HEK293 (cell line): ENCODE results near the gene IL17B.

Experiments used
- CTCF ChIP-seq: fragments of 450-650 bp; formaldehyde crosslinking; IDR thresholded peaks from 2 replicates; pipeline ENCODE4 v1.5.1; 2016; ENCODE audit warnings: missing biosample characterization, missing genetic modification characterization
- ZNF132 ChIP-seq: fragments of 450-650 bp; formaldehyde crosslinking; IDR thresholded peaks from 2 replicates; pipeline ENCODE4 v1.5.1; 2017; ENCODE audit warnings: missing biosample characterization, missing genetic modification characterization, borderline replicate concordance
- ZNF292 ChIP-seq: fragments of 450-650 bp; formaldehyde crosslinking; IDR thresholded peaks from 2 replicates; pipeline ENCODE4 v1.5.1; 2016; ENCODE audit warnings: low read depth, missing biosample characterization, missing genetic modification characterization, borderline replicate concordance
- ZNF76 ChIP-seq: fragments of 450-650 bp; formaldehyde crosslinking; IDR thresholded peaks from 2 replicates; pipeline ENCODE4; 2016; ENCODE audit warnings: low read depth, missing biosample characterization, missing genetic modification characterization, borderline replicate concordance

- TF ChIP-seq CTCF: no peak
- no peak for TF ChIP-seq ZNF292
- no peak for TF ChIP-seq ZNF76
- no peak for TF ChIP-seq ZNF132 (tag by site-specific recombination)
Observed at GRCh38 chr5:149397530-149397929, 18.4 kb upstream of the IL17B start.
